HT1080 (cell line): ENCODE measurements around the gene SLC38A4. TPM values are rescaled to one million over a fixed set of nuclear protein-coding genes. Genes with fewer than 3 reads are reported as not detected.
"Not testable (repeated sequence)": the region's sequence is repeated elsewhere in the genome, so short reads cannot be mapped to it uniquely, and the experiment has no call there.

Experiments used
- DNase-seq: peaks from one replicate; pipeline ENCODE4 v3.0.0-alpha.2; 2015; ENCODE audit warnings: low read depth
- polyA plus RNA-seq, 2 experiments: library from polyadenylated mRNA; depleted of rRNA; stranded (reverse); fragments of >200 nt; gene quantifications; 2 replicates each; pipeline ENCODE4 v1.2.3, GENCODE V29; 2015
- total RNA-seq: library from RNA; depleted of rRNA; stranded (reverse); fragments of >200 nt; shearing (Covaris generic); gene quantifications from 2 replicates; pipeline ENCODE4 v1.2.3, GENCODE V29; 2014; rRNA removed

The SLC38A4 gene, protein sequence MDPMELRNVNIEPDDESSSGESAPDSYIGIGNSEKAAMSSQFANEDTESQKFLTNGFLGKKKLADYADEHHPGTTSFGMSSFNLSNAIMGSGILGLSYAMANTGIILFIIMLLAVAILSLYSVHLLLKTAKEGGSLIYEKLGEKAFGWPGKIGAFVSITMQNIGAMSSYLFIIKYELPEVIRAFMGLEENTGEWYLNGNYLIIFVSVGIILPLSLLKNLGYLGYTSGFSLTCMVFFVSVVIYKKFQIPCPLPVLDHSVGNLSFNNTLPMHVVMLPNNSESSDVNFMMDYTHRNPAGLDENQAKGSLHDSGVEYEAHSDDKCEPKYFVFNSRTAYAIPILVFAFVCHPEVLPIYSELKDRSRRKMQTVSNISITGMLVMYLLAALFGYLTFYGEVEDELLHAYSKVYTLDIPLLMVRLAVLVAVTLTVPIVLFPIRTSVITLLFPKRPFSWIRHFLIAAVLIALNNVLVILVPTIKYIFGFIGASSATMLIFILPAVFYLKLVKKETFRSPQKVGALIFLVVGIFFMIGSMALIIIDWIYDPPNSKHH
- total RNA-seq = not detected in 2 replicates
- 0.05 TPM in 1 of 2 replicates, not detected in the other for polyA plus RNA-seq (2015; cell fraction: cytosol; rRNA removed)
- polyA plus RNA-seq (2015; cell fraction: nucleus; rRNA removed) = not detected in 2 replicates

DNA sequence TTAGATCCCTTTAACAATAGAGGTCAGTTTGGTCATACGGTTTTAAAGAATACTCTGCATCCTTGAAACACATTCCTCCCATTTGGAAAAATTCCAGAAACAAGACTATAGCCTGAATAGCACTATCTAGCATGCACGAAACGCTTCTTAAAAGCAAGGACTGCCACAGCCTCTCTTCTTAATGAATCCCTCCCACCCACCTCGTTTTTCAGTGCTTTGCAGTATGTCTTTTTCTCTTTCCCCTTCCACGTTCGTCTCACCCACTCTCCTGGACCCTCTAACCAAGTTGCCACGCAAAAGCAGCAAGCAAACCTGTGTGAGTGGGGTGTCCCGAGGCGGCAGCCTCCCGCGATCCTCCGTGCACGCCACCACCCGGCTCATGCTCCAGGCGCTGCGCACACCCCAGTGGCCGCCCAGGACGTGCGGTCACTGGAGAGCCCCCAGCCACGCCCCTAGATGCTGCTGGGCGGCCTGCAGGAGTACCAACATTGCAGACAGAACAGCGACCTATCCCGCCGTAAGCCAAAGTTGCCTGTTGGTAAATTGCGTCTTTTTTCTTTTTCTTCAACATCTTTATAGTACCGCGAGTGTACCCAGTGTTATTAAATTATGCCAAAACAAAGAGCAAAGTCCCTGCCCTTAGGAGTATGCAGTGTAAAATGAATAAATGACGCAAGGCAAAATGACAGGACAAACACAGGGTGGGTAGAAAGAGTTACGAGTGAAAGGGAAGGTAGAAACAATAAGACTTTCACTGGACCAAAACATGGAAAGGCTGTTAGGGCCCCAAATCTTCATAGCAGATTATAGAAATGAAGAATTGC lies at the start of gene SLC38A4:
SLC38A4 (minus strand) TSS at position 407 of the 824 bp plus-strand sequence. CDS start 32,926 bp downstream, outside the sequence.
- DNase-seq = no peak

DNA sequence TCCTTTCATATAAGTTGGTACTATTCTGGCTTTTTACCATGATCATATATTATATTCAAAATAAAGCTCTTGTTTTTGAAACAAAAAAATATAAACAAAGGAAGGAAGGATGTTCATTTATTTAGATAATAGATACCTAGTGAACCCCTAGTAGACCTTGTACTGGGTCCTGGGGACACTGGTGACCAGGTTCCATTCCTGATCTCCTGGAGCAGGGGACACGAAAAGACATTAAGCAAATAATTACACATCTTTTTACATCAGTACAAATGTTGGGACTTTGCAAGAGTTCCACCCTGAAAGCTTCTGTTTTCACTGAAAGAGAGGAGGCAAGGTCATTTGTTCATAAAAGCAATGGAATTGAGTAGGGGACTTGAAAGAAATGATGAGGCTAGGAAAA lies 49.3 kb upstream of the SLC38A4 start:
- no peak for DNase-seq

DNA sequence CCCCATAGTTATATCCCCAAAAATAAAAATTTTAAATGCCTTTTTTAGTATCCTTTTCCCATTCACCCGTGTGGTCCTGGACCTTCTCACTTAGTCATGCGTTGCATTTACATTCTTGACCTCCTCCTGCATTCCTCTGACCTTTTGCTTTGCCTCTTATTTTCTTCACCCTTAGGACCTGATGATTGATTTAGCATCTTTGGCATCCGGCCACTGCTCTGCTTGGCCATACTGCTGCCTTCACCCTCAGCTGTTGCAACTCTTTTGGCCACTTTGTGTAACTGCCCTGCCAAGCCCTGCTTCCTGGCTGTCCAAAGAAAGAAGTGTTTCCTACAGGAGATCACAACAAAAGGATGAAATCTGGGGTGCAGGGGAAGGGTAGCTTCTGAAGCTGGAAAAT lies 48.8 kb upstream of the SLC38A4 start:
- DNase-seq = no peak

DNA sequence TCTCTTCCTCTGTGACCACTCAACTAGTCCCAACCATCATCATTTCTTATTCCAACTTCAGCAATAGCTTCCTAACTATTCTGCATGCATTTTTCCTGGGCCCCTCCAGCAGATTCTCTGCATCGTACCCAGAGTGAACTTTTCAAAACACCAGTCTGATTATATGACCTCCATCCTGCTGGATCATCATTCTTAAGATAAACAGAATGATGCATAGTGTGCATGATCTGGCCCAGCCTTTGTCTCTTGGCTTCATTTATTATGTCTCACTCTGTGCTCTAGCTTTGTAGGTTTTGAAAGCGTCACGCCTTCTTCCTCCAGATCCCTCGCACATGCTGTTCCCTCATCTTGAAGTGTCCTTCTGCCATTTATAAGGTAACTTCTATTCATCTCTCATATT lies 46.3 kb upstream of the SLC38A4 start:
- no peak for DNase-seq

DNA sequence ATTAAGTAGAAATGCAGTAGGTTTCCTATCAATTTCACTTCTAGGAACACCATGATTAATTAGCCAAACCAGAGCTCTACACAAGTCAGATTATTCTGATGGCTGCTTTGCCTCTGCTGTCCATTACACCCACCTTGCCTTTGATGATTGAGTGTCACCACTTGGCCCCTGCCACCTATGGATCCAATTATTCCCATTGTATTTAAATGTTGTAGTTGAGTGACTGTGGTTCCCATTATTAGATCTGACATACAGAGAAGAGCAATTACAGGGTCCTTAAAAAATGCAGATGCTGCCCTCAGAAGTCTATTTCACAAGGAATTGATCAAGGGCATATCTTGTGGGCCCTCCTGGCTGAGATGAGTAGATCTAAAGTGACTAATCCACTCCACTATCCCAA lies 39.5 kb upstream of the SLC38A4 start:
- no peak for DNase-seq

DNA sequence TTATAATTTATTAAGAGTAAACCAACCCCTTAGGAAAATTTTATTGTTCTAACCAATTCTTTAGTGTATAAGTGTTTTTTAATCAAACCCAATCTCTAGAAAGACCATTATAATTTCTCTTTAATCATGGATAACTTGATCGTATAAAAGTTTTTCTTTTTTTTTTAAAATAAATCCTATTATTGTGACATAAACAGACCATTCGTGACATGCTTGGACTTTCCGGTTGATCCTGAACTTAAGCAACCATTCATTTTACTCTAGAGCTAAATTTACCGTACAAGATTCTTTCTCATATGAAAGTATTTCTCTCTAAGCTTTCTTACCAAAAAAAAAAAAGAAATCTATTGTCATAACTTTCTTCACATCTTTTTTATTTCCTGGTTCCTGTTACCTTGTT lies 32.6 kb upstream of the SLC38A4 start:
- no peak for DNase-seq

DNA sequence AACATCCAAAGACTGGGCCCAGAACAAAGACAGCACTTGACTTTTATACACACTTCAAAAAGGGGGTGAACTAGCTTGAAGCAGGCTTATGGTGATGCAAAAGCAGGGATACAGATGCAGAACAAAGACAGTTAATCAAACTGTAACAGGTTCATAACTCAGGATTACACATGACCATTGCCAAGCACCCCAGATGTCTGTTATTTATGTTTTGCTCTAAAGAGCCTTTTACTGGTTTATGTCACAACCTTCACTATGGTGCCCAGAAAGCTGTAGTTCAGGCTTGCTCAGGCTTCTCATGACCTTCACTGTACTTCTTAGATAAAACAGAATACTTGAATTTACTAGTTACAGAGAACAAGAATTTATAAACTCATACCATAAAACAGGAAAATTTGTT lies 31.7 kb upstream of the SLC38A4 start:
- DNase-seq = no peak

DNA sequence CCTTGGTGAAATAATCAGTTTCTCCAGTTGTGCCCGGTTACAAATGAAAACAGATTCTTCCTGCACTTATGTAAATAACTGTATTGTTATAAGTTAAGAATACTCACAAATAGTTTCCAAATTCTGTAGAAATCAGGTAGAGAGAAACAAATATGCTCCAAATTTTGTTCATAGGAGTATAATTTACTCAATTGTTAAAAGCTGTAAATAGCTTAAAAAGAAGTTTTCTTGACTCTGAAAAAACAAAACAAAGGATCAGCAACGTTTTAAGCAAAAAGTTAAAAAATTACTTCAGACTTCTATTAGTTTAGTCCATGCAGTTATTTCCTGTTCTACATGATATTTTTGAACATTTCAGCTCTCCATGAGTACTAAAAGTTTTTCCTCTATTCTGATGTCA lies 30.0 kb upstream of the SLC38A4 start:
- DNase-seq = no peak

DNA sequence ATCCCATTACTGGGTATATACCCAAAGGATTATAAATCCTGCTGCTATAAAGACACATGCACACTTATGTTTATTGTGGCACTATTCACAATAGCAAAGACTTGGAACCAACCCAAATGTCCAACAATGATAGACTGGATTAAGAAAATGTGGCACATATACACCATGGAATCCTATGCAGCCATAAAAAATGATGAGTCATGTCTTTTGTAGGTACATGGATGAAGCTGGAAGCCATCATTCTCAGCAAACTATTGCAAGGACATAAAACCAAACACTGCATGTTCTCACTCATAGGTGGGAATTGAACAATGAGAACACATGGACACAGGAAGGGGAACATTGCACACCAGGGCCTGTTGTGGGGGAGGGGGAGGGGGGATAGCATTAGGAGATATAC lies 28.4 kb upstream of the SLC38A4 start:
- DNase-seq = not testable (repeated sequence)

DNA sequence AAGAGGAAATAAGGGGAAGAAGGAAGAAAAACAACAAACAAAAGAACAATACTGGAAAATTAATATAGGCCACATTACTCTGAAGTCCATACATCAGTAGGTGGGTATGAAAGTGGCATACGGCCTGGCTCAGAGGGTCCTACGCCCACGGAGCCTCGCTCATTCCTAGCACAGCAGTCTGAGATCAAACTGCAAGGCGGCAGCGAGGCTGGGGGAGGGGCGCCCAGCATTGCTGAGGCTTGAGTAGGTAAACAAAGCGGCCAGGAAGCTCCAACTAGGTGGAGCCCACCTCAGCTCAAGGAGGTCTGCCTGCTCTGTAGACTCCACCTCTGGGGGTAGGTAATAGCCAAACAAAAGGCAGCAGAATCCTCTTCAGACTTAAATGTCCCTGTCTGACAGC lies 23.0 kb upstream of the SLC38A4 start:
- not testable (repeated sequence) for DNase-seq

DNA sequence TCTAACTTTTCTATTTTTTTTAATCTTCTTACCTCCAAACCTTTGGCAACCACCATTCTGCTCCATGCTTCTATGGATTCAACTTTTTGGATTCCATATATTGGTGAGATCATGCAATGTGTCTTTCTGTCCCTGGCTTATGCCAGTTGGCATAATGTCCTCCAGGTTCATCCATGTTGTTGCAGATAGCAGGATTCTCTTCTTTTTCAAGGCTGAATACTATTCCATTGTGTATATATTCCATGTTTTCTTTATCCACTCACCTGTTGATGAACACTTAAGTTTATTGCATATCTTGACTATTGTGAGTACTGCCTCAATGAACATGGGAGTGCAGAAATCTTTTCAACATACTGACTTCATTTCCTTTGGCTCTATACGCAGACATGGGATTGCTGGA lies 21.2 kb upstream of the SLC38A4 start:
- no peak for DNase-seq

DNA sequence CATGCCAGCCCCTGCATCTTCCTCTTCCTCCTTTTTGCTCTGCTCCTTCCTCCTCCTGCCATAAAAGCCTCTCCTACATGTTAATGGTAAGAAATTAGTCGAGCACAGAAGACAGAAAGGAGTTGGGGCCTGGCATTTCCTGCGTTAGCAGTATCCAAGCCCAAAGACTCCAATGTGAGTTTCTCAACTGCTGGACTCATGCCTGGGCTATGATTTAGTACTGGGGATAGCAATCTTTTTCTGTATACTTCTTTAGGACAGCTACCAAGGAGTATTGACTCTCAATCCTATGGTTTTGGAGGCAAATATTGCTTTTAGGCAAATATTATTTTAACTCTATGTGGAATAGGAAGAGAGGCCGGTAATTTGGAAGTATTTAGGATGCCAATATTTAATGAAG lies 18.0 kb upstream of the SLC38A4 start:
- DNase-seq = no peak

DNA sequence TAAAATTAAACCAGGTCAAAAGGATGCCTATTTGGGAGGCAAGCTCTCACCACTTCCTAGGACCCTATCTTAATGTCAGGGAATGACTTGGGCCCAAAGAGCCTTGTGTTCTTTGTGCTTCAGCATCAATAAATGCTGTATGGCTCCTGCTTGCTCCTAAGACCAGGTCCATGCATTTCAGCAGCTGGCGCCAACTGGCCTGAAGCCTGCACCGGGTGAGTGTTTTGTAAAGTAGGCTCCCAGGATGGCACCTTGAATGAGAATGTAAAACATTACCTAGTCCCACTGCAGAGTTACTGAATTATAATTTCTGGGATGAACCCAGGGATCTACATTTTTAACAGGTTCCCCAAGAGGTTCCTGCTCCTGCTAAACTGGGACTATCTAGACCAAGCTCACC lies 16.1 kb upstream of the SLC38A4 start:
- no peak for DNase-seq

DNA sequence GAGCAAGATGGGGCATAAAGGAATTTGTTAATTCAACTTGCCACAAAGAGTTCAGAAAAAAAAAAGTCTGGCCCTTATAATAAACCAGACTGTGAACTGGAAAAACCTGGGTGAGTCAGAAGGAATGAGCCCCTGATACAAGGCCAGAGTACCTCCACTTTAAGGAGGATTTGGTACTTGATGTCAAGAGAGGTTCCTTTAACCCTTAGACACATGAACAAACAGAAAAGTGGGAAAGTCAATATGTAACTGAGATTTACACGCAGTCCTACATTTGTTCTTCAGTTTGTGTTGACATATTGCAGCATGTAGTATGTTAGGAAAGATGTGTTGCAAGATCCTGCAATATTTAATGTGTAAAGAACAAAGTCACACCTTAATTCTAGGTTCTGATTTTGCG lies 14.2 kb upstream of the SLC38A4 start:
- DNase-seq = no peak

DNA sequence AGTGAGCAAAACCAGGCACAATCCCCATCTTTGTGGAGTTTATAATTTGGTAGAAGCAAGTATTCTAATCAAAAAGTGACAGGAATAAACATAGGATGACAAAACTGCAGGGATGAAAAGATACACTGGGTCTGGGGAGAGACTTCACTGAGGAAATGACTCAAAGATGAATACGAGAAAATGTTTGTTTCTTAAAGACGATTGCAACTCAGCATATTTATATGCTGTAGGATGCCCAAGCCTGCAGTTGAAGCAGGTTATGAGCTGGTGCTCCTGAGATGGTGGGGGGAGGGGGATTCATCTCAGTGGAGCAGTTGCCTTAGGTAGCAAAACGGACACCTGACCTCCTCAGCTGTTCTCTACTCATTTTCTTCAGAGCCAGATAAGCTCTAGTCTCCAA lies 13.4 kb upstream of the SLC38A4 start:
- peak; percentile 27 for DNase-seq

DNA sequence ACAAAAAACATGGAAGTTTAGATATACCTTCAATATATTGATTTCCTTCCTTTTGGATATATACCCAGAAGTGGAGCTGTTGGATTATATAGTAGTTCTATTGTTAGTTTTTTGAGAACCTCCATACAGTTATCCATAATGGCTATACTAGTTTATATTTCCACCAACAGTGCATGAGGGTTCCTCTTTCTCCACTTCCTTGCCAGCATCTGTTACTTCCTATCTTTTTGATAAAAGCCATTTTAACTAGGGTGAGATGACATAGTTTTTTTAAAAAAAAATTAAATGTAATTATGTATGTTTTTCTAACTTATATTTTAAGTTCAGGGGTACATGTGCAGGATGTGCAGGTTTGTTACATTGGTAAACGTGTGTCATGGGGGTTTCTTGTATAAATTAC lies 10.0 kb upstream of the SLC38A4 start:
- no peak for DNase-seq

DNA sequence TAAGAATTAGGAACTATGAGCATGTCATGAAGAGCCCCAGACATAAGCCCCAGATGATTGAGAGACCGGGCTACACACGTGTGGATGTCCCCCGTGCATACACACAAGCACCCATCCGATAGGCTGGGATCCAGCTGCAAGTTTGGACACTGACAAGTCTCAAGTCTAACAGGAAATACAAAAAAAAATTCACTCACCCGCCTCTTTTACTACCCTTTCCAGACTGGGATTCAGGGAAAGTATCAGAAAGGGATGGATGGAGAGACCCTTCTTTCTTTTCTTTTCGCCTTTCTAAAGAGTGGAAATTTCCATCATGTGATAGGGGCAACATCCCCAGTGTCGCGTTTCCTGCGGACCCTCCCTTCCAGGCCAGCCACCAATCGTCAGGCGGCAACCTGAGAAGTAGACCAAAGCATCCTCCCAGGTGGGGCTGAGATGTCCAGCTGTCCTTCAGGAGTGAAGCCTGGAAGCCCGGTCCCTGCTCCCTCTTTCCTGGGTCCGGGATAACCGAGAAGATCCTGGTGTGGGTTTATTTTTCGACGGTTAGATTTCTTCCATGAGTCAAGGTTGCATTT lies 6.4 kb upstream of the SLC38A4 start:
- DNase-seq = no peak

DNA sequence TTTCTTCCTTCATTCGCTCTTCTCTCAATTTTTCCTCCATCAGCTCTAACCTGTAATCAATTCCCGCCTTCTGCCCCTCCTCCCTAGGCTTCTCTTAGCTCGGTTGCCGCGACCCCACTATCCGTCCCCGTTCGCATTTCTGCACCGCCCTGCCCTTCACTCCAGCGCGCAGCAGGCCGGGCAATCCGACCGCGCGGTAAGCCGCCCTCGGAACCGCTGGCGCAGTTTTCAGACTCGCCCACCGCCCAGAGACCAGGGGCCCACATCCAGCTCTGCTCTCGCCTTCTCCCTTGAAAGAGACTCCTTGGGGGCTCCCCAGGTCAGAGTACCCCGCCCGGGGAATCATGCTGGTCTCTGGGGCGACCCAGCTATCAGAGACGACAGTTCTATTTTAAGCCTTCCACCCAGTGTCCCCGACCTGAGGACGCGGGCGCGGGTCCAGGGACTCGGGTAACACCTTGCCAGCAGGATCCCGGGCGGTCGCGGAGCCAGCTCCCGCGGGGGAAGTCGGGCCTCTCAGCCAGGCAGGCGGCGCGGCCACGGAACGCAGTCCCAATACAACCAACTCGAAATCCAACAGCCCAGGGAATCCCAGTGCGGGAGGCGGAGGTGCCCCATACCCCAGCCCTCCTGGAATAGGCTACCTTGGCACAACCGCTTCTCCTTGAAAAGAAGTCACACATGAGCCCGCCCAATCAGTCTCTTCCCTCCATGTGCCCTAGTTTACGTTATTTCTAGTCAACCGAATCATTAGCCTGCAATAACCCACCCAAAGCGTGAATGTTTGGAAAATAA lies 5.7 kb upstream of the SLC38A4 start:
- DNase-seq = no peak

DNA sequence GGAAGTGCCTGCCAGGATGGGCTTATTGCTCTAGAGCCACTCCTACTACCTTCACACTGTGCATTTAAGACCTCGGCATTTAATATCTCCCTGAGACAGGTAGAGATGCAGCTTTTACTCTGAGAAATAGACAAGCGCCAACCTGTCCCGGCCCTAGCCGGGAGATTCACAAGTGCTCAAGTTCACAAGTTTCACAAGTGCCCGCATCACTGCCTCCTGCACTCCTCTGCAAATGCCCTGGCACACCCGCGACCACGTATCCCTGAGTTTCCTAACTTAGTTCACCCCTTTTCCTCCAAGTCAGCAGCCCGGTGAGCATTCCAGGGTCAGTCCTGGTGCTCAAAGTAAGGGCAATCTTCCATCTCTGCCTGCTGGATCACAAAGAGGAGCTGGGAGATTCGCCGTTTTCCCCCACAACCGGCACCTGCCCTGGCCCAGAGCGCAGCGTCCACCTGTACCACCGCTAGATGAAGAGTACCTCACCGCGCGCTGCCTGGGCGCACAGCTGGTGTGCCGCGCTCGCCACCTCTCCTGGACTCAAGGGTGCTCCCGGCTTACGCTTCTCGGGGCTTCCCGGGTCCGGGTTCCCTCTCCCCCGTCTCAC lies 5.0 kb upstream of the SLC38A4 start:
- DNase-seq = no peak

DNA sequence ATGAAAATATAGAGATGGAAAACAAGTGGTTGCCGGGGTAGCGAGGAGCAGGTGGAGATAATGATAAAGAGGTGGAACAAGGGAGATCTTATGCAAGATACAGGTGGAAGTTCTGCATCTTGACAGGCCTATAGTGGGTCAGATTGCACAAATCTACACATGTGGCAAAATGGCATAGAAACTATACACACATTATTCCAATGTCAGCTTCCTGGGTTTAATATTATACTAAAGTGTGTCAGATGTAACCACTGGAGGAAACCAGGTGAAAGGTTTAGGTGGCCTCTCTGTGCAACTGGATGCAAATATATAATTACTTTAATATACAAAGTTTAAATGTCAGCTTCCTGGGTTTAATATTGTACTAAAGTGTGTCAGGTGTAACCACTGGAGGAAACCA lies 1.1 kb downstream of the SLC38A4 start:
- DNase-seq = no peak

DNA sequence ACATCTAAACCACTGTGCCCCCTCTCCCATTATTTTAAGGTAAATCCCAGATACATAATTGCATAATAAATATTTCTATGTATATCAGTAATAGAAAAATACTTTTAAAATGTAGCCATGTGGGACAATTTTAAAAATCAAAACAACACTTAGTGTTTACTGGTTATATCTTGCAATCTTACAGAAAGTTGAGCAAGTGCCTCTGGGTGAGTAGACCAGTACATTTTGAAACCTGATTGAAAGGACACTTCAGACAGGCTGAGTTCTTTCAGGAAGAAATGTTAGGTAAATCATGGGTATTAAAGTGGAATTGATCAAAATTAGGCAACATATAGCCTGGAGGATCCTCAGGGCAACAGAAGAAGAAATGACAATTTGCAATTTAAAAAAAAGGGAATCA lies 7.2 kb downstream of the SLC38A4 start:
- DNase-seq = no peak
